Heart right ventricle (tissue), 16 donors: ENCODE results near the gene FBP1. TPM values are rescaled to one million over a fixed set of nuclear protein-coding genes. Genes with fewer than 3 reads are reported as not detected.

Source experiments
- ATAC-seq, 8 donors: fragments of 200-7000 bp; cut with Tn5 transposase; one replicate each; pipeline ENCODE4 v1.9.1; 2020; ENCODE audit warnings: mild to moderate bottlenecking in 8 of 8, moderate library complexity in 8 of 8, moderate number of reproducible peaks in 1 of 8
- DNase-seq, 2 donors: peaks; one replicate each; pipeline ENCODE4 v3.0.0-alpha.2; 2020
- H3K27ac ChIP-seq, 10 donors: fragments of 200-600 bp; sonication (generic) in 2 of 10; one replicate each; pipeline versions ENCODE4 v1.5.0 to v1.8.0; 2020 to 2022; ENCODE audit warnings: mild to moderate bottlenecking in 3 of 10
- H3K27me3 ChIP-seq, 7 donors: fragments of 200-600 bp; one replicate each; pipeline ENCODE4 v1.8.0; 2021 to 2022; ENCODE audit warnings: mild to moderate bottlenecking in 2 of 7
- H3K36me3 ChIP-seq, 9 donors: fragments of 200-600 bp; sonication (generic) in 1 of 9; one replicate each; pipeline versions ENCODE4 v1.5.0 to v1.8.0; 2020 to 2022; ENCODE audit warnings: mild to moderate bottlenecking in 2 of 9
- H3K4me1 ChIP-seq, 9 donors: fragments of 200-600 bp; sonication (generic) in 1 of 9; one replicate each; pipeline versions ENCODE4 v1.5.0 to v1.8.0; 2020 to 2022; ENCODE audit warnings: mild to moderate bottlenecking in 4 of 9
- H3K4me3 ChIP-seq, 10 donors: fragments of 200-600 bp; sonication (generic) in 2 of 10; one replicate each; pipeline versions ENCODE4 v1.5.0 to v1.8.0; 2020 to 2022; ENCODE audit warnings: mild to moderate bottlenecking in 7 of 10, moderate library complexity in 2 of 10
- H3K9me3 ChIP-seq, 11 donors: fragments of 200-600 bp in 10 of 11; sonication (generic) in 2 of 11; one replicate each; pipeline versions ENCODE4 v1.5.0 to v1.8.0; 2013 to 2022; ENCODE audit warnings: mild to moderate bottlenecking in 2 of 11, control low read depth in 1 of 11, moderate library complexity in 1 of 11
- CTCF ChIP-seq, 9 donors: fragments of 200-600 bp; sonication (generic) in 2 of 9; IDR thresholded peaks; one replicate each; pipeline versions ENCODE4 v1.5.0 to v1.8.0; 2021 to 2022; ENCODE audit warnings: antibody characterized with exemption in 9 of 9, mild to moderate bottlenecking in 5 of 9, moderate library complexity in 1 of 9
- WGBS, 2 donors: extraction: QIAGEN DNeasy Blood & Tissue Kit; methylation state at CpG; one replicate each; pipeline ENCODE4 v1.1.7; 2013; ENCODE audit warnings: inconsistent platforms in 1 of 2; 5-methylcytosine and 5-hydroxymethylcytosine counted together
- intact Hi-C, 10 donors: fragments of 100-400 bp; cut with DNase I; formaldehyde crosslinking; loops; one replicate each; pipeline versions ENCODE4 v1.11.1 to v1.14.2; 2022
- polyA plus RNA-seq, 2 donors: library from polyadenylated mRNA; stranded (reverse); fragments of 200-250 nt; gene quantifications; one replicate each; pipeline ENCODE4 v1.2.3, GENCODE V29; 2013
- total RNA-seq, 10 donors: library from RNA; stranded (reverse); fragmentation: NEBNext Ultra II Directional in 3 of 10; extraction: Animal tissue kit (Norgen Biotek cat#: 25700) in 3 of 10; gene quantifications; one replicate each; pipeline versions ENCODE4 v1.2.1 to v1.2.4, GENCODE V29; 2021 to 2023
- donor health status: Arrhythmogenic right ventricular cardiomyopathy.
- donor health status: ischemic (EF 13 %, LVEDD 7.1; RV severe dilation, severe dysfunction).
- donor health status: healthy with polysubstance abuse.
- donor health status: DM: no; HTN: yes; CAD: no.
- donor health status: DM: no; HTN: no; CAD: no.
- donor health status: ischemic (EF 25% LVEDD 6.9; RV normal size, moderate dysfunction).
- donor health status: ischemic (EF 25% LVEDD 5.7; RV mildly dilated, moderate dysfunction).
- donor health status: healthy.
- donor health status: DM: yes; HTN: yes; CAD: no.
- donor health status: Ischemic cardiomyopathy.
- donor health status: ischemic (EF 35%, LVEDD 5.7; RV mildly dilated, moderate dysfunction).
- donor health status: nonischemic (EF 11% LVEDD 7.7; RV severe dilation, severe dysfunction).
- donor health status: DM: yes; HTN: yes; CAD: no.
- donor health status: PGD.
- donor health status: ischemic (EF 29% LVEDD 5.4; RV normal size, mild dysfunction).
- donor health status: nonischemic (EF 23%, LVEDD 6.1; RV moderate dilation, normal function).

The FBP1 gene
- total and polyA plus RNA-seq, 12 donors: 0.16 to 9.7 (median 0.57) TPM

- no peak for DNase-seq
- Histone ChIP-seq H3K27ac (no peak overlapping the region), H3K4me1 (no peaks in the 10 kb centered on the region), H3K36me3 (no peaks in the 10 kb centered on the region), H3K9me3 (no peaks in the 10 kb centered on the region), H3K4me3 (no peak overlapping the region), H3K27me3 (peaks cover 0 to 8% (median 0%) of the 10 kb centered on the region in 7 donors)
- 89 to 94% methylated on average over 5 of the region's 5 CpGs for WGBS, 2 donors
- intact Hi-C loops: no loop called here
- no peak for TF ChIP-seq CTCF (IDR thresholded peaks at IDR 0.05)
- no peak for ATAC-seq
Measured at GRCh38 chr9:94581728-94582127, 57.6 kb downstream of the FBP1 start.

GRCh38 chr9:94577571-94577970, 61.7 kb downstream of the FBP1 start:
- Histone ChIP-seq H3K4me1 (no peaks in the 10 kb centered on the region), H3K36me3 (no peaks in the 10 kb centered on the region), H3K9me3 (no peaks in the 10 kb centered on the region), H3K4me3 (no peak overlapping the region), H3K27me3 (no peaks in the 10 kb centered on the region), H3K27ac (no peak overlapping the region)
- DNase-seq (no peak), ATAC-seq (no peak)
- TF ChIP-seq CTCF (IDR thresholded peaks at IDR 0.05): no peak
- WGBS, 2 donors: 42 to 46% methylated on average over 2 of the region's 2 CpGs
- intact Hi-C loops: no loop called here

- intact Hi-C loops: no loop called here
- H3K27me3 ChIP-seq: no peaks in the 10 kb centered on the region
- H3K4me3 ChIP-seq: no peak overlapping the region
- no peak overlapping the region for H3K27ac ChIP-seq
- H3K9me3 ChIP-seq: no peaks in the 10 kb centered on the region
- ATAC-seq (no peak), DNase-seq (no peak)
- 11 to 21% methylated on average over 1 of the region's 1 CpG for WGBS, 2 donors
- TF ChIP-seq CTCF (IDR thresholded peaks at IDR 0.05): no peak
- H3K36me3 ChIP-seq: no peaks in the 10 kb centered on the region
- H3K4me1 ChIP-seq: no peaks in the 10 kb centered on the region
Measured at GRCh38 chr9:94577036-94577435, 62.3 kb downstream of the FBP1 start.

GRCh38 chr9:94576131-94576530, 63.2 kb downstream of the FBP1 start:
- 72 to 81% methylated on average over 2 of the region's 2 CpGs for WGBS, 2 donors
- H3K27me3 ChIP-seq: no peaks in the 10 kb centered on the region
- TF ChIP-seq CTCF (IDR thresholded peaks at IDR 0.05): no peak
- no peaks in the 10 kb centered on the region for H3K9me3 ChIP-seq
- H3K27ac ChIP-seq: no peak overlapping the region
- intact Hi-C loops: no loop called here
- DNase-seq (no peak), ATAC-seq (no peak)
- H3K36me3 ChIP-seq: no peaks in the 10 kb centered on the region
- no peak overlapping the region for H3K4me3 ChIP-seq
- no peaks in the 10 kb centered on the region for H3K4me1 ChIP-seq
